Erythroblast (primary cell): ENCODE measurements around the gene EDEM1.

ENCODE experiments used
- DNase-seq, 2 experiments: peaks; one replicate each; lab custom pipeline; 2025; lab: John Stamatoyannopoulos, UW
- GATA1 ChIP-seq: IDR thresholded peaks from 2 replicates; pipeline ENCODE4 v1.6.1; 2011; ENCODE audit warnings: low read depth, mild to moderate bottlenecking, control low read depth, low read length, moderate library complexity
- POLR2A ChIP-seq: IDR thresholded peaks from 2 replicates; pipeline ENCODE4 v1.6.1; 2011; ENCODE audit warnings: mild to moderate bottlenecking, low read length

EDEM1 gene

GRCh38 chr3:5198313-5198677, 10.8 kb downstream of the EDEM1 start:
- TF ChIP-seq POLR2A: no peak
- no peak for TF ChIP-seq GATA1
- DNase-seq: no peak

- no peak for DNase-seq
- TF ChIP-seq GATA1: no peak
- TF ChIP-seq POLR2A: no peak
These were observed 11.7 kb downstream of the EDEM1 start for GRCh38 chr3:5198986-5199731.

GRCh38 chr3:5201536-5201935, 14.0 kb downstream of the EDEM1 start:
- TF ChIP-seq GATA1: no peak
- no peak for TF ChIP-seq POLR2A
- no peak for DNase-seq

GRCh38 chr3:5202222-5202621, 14.7 kb downstream of the EDEM1 start:
- DNase-seq: peak in 1 of 2 experiments; percentile 34
- TF ChIP-seq POLR2A (no peak), GATA1 (no peak)

- DNase-seq: no peak
These were observed 17.8 kb downstream of the EDEM1 start for GRCh38 chr3:5205165-5205941.

GRCh38 chr3:5210926-5211325, 23.4 kb downstream of the EDEM1 start:
- TF ChIP-seq GATA1: no peak
- TF ChIP-seq POLR2A: no peak
- DNase-seq: peak in 1 of 2 experiments; percentile 8

More at GRCh38 chr3:5205165-5205941, 17.8 kb downstream of the EDEM1 start:
- TF ChIP-seq POLR2A (no peak), GATA1 (no peak)

- TF ChIP-seq POLR2A: no peak
- TF ChIP-seq GATA1: no peak
These were observed 25.4 kb downstream of the EDEM1 start for GRCh38 chr3:5212628-5213573.

GRCh38 chr3:5213574-5213966, 26.1 kb downstream of the EDEM1 start:
- TF ChIP-seq POLR2A: no peak
- no peak for TF ChIP-seq GATA1
- no peak for DNase-seq

More at GRCh38 chr3:5212628-5213573, 25.4 kb downstream of the EDEM1 start:
- DNase-seq: no peak

GRCh38 chr3:5214352-5214751, 26.8 kb downstream of the EDEM1 start:
- no peak for TF ChIP-seq GATA1
- no peak for TF ChIP-seq POLR2A
- no peak for DNase-seq

GRCh38 chr3:5217824-5218595, 30.5 kb downstream of the EDEM1 start:
- DNase-seq: no peak
- TF ChIP-seq POLR2A: no peak
- no peak for TF ChIP-seq GATA1

GRCh38 chr3:5218815-5219214, 31.3 kb downstream of the EDEM1 start:
- no peak for DNase-seq
- TF ChIP-seq POLR2A (no peak), GATA1 (no peak)

GRCh38 chr3:5219216-5219615, 31.7 kb downstream of the EDEM1 start:
- DNase-seq: no peak
- TF ChIP-seq POLR2A (no peak), GATA1 (no peak)

GRCh38 chr3:5220193-5220592, 32.7 kb downstream of the EDEM1 start:
- DNase-seq: no peak
- TF ChIP-seq GATA1 (no peak), POLR2A (no peak)
